Measurements from ENCODE around the gene ATG9B. TPM values are rescaled to one million over a fixed set of nuclear protein-coding genes. Genes with fewer than 3 reads are reported as not detected.
A peak's percentile ranks its signal among the peaks of the same experiment; 100 is the strongest.

The ATG9B gene
- total RNA-seq, 1 donor from 2014 or later, result 5.0 TPM

DNA sequence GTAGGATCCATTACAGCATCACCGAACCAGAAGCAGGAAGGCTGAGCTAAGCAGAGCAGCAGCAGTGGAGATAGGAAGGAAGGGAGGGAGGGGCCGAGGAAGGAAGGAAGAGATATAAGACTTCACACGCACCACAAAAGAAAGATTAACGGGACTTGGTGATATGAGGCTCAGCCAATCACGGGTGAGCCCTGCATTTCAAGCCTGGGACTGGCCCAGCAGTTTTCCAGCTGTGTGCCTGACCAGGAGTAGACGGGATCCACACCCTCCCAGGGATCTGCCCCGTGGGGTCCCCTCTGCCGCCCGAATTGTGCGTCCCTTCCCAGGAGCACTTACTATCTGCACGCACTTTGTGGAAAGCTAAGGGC, 16.2 kb downstream of the ATG9B start:
- Mint-ChIP-seq H3K36me3 (ENCODE audit: low read depth) (peaks cover 6% of the 10 kb centered on the region), H3K9me3 (no peaks in the 10 kb centered on the region), H3K4me1 (ENCODE audit: low read depth) (peaks cover 45% of the 10 kb centered on the region), H3K27me3 (ENCODE audit: low read depth) (no peaks in the 10 kb centered on the region), H3K27ac (peak overlapping the region; percentile 82), H3K4me3 (ENCODE audit: low read depth) (peak overlapping the region; percentile 79)
- intact Hi-C loops (cut with micrococcal nuclease), result no loop called here
- peak; percentile 38 for DNase-seq (ENCODE audit: low spot score)

- peaks cover 40% of the 10 kb centered on the region for H3K4me1 Mint-ChIP-seq (ENCODE audit: low read depth)
- no peaks in the 10 kb centered on the region for H3K27me3 Mint-ChIP-seq (ENCODE audit: low read depth)
- H3K27ac Mint-ChIP-seq, result peak overlapping the region; percentile 77
- no peak for DNase-seq (ENCODE audit: low spot score)
- intact Hi-C loops (cut with micrococcal nuclease), result no loop called here
- no peaks in the 10 kb centered on the region for H3K9me3 Mint-ChIP-seq
- H3K36me3 Mint-ChIP-seq (ENCODE audit: low read depth), result peaks cover 3% of the 10 kb centered on the region
- H3K4me3 Mint-ChIP-seq (ENCODE audit: low read depth), result peak overlapping the region; percentile 79
Observed at GRCh38 chr7:151007469-151007898, 16.8 kb downstream of the ATG9B start.

GRCh38 chr7:151006590-151007300, 17.5 kb downstream of the ATG9B start:
- H3K27ac Mint-ChIP-seq, result no peak overlapping the region
- no peak for DNase-seq (ENCODE audit: low spot score)
- intact Hi-C loops (cut with micrococcal nuclease), result no loop called here
- no peaks in the 10 kb centered on the region for H3K9me3 Mint-ChIP-seq
- H3K4me3 Mint-ChIP-seq (ENCODE audit: low read depth), result no peak overlapping the region
- no peaks in the 10 kb centered on the region for H3K36me3 Mint-ChIP-seq (ENCODE audit: low read depth)
- peaks cover 33% of the 10 kb centered on the region for H3K4me1 Mint-ChIP-seq (ENCODE audit: low read depth)
- no peaks in the 10 kb centered on the region for H3K27me3 Mint-ChIP-seq (ENCODE audit: low read depth)

GRCh38 chr7:151005566-151005965, 18.7 kb downstream of the ATG9B start:
- H3K4me1 Mint-ChIP-seq (ENCODE audit: low read depth), result peaks cover 26% of the 10 kb centered on the region
- H3K9me3 Mint-ChIP-seq, result no peaks in the 10 kb centered on the region
- no peaks in the 10 kb centered on the region for H3K27me3 Mint-ChIP-seq (ENCODE audit: low read depth)
- intact Hi-C loops (cut with micrococcal nuclease), result no loop called here
- no peak overlapping the region for H3K4me3 Mint-ChIP-seq (ENCODE audit: low read depth)
- no peak overlapping the region for H3K27ac Mint-ChIP-seq
- DNase-seq (ENCODE audit: low spot score), result no peak
- H3K36me3 Mint-ChIP-seq (ENCODE audit: low read depth), result no peaks in the 10 kb centered on the region

GRCh38 chr7:151003572-151003971, 20.7 kb downstream of the ATG9B start:
- DNase-seq (ENCODE audit: low spot score), result no peak
- no peak overlapping the region for H3K27ac Mint-ChIP-seq
- intact Hi-C loops (cut with micrococcal nuclease), result no loop called here
- no peak overlapping the region for H3K4me3 Mint-ChIP-seq (ENCODE audit: low read depth)
- no peaks in the 10 kb centered on the region for H3K36me3 Mint-ChIP-seq (ENCODE audit: low read depth)
- no peaks in the 10 kb centered on the region for H3K27me3 Mint-ChIP-seq (ENCODE audit: low read depth)
- no peaks in the 10 kb centered on the region for H3K9me3 Mint-ChIP-seq
- H3K4me1 Mint-ChIP-seq (ENCODE audit: low read depth), result peaks cover 17% of the 10 kb centered on the region

DNA sequence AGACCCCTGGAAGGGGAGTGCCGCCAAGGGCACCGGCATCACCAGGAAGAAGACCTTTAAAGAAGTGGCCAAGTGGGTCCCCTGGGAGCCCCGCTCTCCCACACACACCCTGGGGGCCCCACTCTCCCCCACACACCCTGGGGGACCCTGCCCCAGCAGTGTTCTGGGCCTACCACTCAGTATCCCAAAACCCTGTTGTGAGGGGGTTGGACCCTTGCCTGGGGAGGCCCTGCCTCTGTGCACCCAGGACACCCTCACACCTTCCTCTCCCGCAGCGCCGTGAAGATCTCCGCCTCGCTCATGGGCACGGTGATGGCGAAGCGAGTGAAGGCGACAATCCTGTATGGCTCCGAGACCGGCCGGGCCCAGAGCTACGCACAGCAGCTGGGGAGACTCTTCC, 22.7 kb downstream of the ATG9B start:
- Mint-ChIP-seq H3K36me3 (ENCODE audit: low read depth) (no peaks in the 10 kb centered on the region), H3K4me3 (ENCODE audit: low read depth) (no peak overlapping the region), H3K9me3 (no peaks in the 10 kb centered on the region), H3K4me1 (ENCODE audit: low read depth) (peaks cover 2% of the 10 kb centered on the region), H3K27ac (no peak overlapping the region), H3K27me3 (ENCODE audit: low read depth) (no peaks in the 10 kb centered on the region)
- DNase-seq (ENCODE audit: low spot score), result no peak
- intact Hi-C loops (cut with micrococcal nuclease), result no loop called here

DNA sequence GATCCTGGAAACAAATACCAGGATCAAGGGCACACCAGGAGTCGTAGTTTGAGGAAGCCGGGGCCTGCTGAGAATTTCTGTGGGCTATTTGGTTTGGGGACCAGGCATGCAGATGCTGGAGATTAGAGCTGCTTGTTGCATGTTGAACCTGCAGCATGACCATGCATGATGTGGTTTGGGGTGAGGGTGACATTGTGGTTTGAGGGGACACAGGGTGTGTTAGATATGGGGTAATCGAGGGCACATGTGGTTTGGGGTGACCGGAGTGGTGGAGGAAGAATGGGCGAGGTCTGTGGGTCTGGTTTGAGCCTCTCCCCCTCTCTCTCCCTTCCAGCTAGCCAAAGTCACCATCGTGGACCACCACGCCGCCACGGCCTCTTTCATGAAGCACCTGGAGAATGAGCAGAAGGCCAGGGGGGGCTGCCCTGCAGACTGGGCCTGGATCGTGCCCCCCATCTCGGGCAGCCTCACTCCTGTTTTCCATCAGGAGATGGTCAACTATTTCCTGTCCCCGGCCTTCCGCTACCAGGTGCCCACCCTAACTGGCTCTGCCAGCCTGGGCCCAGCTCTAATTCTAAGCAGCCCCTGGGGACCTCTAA, 23.3 kb downstream of the ATG9B start:
- no peaks in the 10 kb centered on the region for H3K9me3 Mint-ChIP-seq
- no peak overlapping the region for H3K4me3 Mint-ChIP-seq (ENCODE audit: low read depth)
- no peaks in the 10 kb centered on the region for H3K36me3 Mint-ChIP-seq (ENCODE audit: low read depth)
- intact Hi-C loops (cut with micrococcal nuclease), result no loop called here
- H3K27me3 Mint-ChIP-seq (ENCODE audit: low read depth), result no peaks in the 10 kb centered on the region
- DNase-seq (ENCODE audit: low spot score), result no peak
- H3K27ac Mint-ChIP-seq, result no peak overlapping the region
- H3K4me1 Mint-ChIP-seq (ENCODE audit: low read depth), result peaks cover 2% of the 10 kb centered on the region

GRCh38 chr7:150999497-151000230, 24.6 kb downstream of the ATG9B start:
- H3K4me3 Mint-ChIP-seq (ENCODE audit: low read depth), result no peak overlapping the region
- H3K27me3 Mint-ChIP-seq (ENCODE audit: low read depth), result no peaks in the 10 kb centered on the region
- no peak for DNase-seq (ENCODE audit: low spot score)
- H3K4me1 Mint-ChIP-seq (ENCODE audit: low read depth), result peaks cover 4% of the 10 kb centered on the region
- no peaks in the 10 kb centered on the region for H3K36me3 Mint-ChIP-seq (ENCODE audit: low read depth)
- H3K27ac Mint-ChIP-seq, result no peak overlapping the region
- H3K9me3 Mint-ChIP-seq, result no peaks in the 10 kb centered on the region
- intact Hi-C loops (cut with micrococcal nuclease), result no loop called here

GRCh38 chr7:150999001-150999400, 25.3 kb downstream of the ATG9B start:
- Mint-ChIP-seq H3K4me1 (ENCODE audit: low read depth) (peaks cover 8% of the 10 kb centered on the region), H3K27ac (no peak overlapping the region)

GRCh38 chr7:150998341-150998740, 26.0 kb downstream of the ATG9B start:
- Mint-ChIP-seq H3K4me3 (ENCODE audit: low read depth) (no peak overlapping the region), H3K27ac (no peak overlapping the region), H3K27me3 (ENCODE audit: low read depth) (no peaks in the 10 kb centered on the region), H3K36me3 (ENCODE audit: low read depth) (no peaks in the 10 kb centered on the region), H3K9me3 (no peaks in the 10 kb centered on the region), H3K4me1 (ENCODE audit: low read depth) (peaks cover 10% of the 10 kb centered on the region)
- no peak for DNase-seq (ENCODE audit: low spot score)
- intact Hi-C loops (cut with micrococcal nuclease), result no loop called here

More at GRCh38 chr7:150999001-150999400, 25.3 kb downstream of the ATG9B start:
- no peak for DNase-seq (ENCODE audit: low spot score)
- H3K36me3 Mint-ChIP-seq (ENCODE audit: low read depth), result no peaks in the 10 kb centered on the region
- no peaks in the 10 kb centered on the region for H3K27me3 Mint-ChIP-seq (ENCODE audit: low read depth)
- intact Hi-C loops (cut with micrococcal nuclease), result no loop called here
- no peak overlapping the region for H3K4me3 Mint-ChIP-seq (ENCODE audit: low read depth)
- no peaks in the 10 kb centered on the region for H3K9me3 Mint-ChIP-seq

- no peak overlapping the region for H3K4me3 Mint-ChIP-seq (ENCODE audit: low read depth)
- no peaks in the 10 kb centered on the region for H3K36me3 Mint-ChIP-seq (ENCODE audit: low read depth)
- intact Hi-C loops (cut with micrococcal nuclease), result no loop called here
- no peaks in the 10 kb centered on the region for H3K9me3 Mint-ChIP-seq
- H3K4me1 Mint-ChIP-seq (ENCODE audit: low read depth), result peaks cover 10% of the 10 kb centered on the region
- H3K27me3 Mint-ChIP-seq (ENCODE audit: low read depth), result no peaks in the 10 kb centered on the region
- DNase-seq (ENCODE audit: low spot score), result no peak
- H3K27ac Mint-ChIP-seq, result no peak overlapping the region
Observed at GRCh38 chr7:150997817-150998216, 26.5 kb downstream of the ATG9B start.

DNA sequence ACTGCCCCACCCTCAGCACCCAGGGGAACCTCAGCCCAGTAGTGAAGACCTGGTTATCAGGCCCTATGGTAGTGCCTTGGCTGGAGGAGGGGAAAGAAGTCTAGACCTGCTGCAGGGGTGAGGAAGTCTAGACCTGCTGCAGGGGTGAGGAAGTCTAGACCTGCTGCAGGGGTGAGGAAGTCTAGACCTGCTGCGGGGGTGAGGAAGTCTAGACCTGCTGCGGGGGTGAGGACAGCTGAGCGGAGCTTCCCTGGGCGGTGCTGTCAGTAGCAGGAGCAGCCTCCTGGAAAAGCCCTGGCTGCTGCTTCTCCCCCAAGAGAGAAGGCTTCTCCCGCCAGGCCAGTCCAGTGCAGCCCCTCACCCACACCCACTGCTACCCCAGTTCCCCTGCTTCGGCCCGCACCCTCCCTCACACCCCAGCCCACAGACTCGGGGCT, 27.2 kb downstream of the ATG9B start:
- Mint-ChIP-seq H3K27ac (no peak overlapping the region), H3K36me3 (ENCODE audit: low read depth) (no peaks in the 10 kb centered on the region), H3K4me1 (ENCODE audit: low read depth) (peaks cover 10% of the 10 kb centered on the region), H3K27me3 (ENCODE audit: low read depth) (no peaks in the 10 kb centered on the region), H3K4me3 (ENCODE audit: low read depth) (no peak overlapping the region), H3K9me3 (no peaks in the 10 kb centered on the region)
- DNase-seq (ENCODE audit: low spot score), result no peak
- intact Hi-C loops (cut with micrococcal nuclease), result no loop called here
